Medulla oblongata (tissue), 1 donor: ENCODE data around the gene CELSR1.
A peak's percentile ranks its signal among the peaks of the same experiment; 100 is the strongest.
"Not testable (repeated sequence)": the region's sequence is repeated elsewhere in the genome, so short reads cannot be mapped to it uniquely, and the experiment has no call there.

ENCODE experiments used
- DNase-seq: peaks from one replicate; pipeline ENCODE4 v3.0.0-alpha.2; 2015; ENCODE audit errors: extremely low spot score

CELSR1 gene

GRCh38 chr22:46481386-46481785, 56.0 kb downstream of the CELSR1 start:
- DNase-seq: no peak

- DNase-seq: no peak
These were observed 57.0 kb downstream of the CELSR1 start for GRCh38 chr22:46480396-46480795.

- DNase-seq: no peak
These were observed 58.4 kb downstream of the CELSR1 start for GRCh38 chr22:46479046-46479445.

- DNase-seq: no peak
These were observed 59.3 kb downstream of the CELSR1 start for GRCh38 chr22:46478083-46478551.

- peak; percentile 2 for DNase-seq
These were observed 60.9 kb downstream of the CELSR1 start for GRCh38 chr22:46476547-46476941.

- DNase-seq: no peak
These were observed 63.4 kb downstream of the CELSR1 start for GRCh38 chr22:46473896-46474557.

- no peak for DNase-seq
These were observed 64.2 kb downstream of the CELSR1 start for GRCh38 chr22:46473021-46473779.

GRCh38 chr22:46472722-46473016, 64.8 kb downstream of the CELSR1 start:
- no peak for DNase-seq

- DNase-seq: no peak
These were observed 65.3 kb downstream of the CELSR1 start for GRCh38 chr22:46471901-46472721.

- DNase-seq: not testable (repeated sequence)
These were observed 66.1 kb downstream of the CELSR1 start for GRCh38 chr22:46471330-46471729.

GRCh38 chr22:46469711-46470110, 67.7 kb downstream of the CELSR1 start:
- DNase-seq: no peak

GRCh38 chr22:46467006-46467405, 70.4 kb downstream of the CELSR1 start:
- no peak for DNase-seq

- DNase-seq: no peak
These were observed 71.2 kb downstream of the CELSR1 start for GRCh38 chr22:46466255-46466676.

- DNase-seq: no peak
These were observed 71.6 kb downstream of the CELSR1 start for GRCh38 chr22:46465793-46466192.

GRCh38 chr22:46465345-46465720, 72.1 kb downstream of the CELSR1 start:
- no peak for DNase-seq

GRCh38 chr22:46464701-46465344, 72.6 kb downstream of the CELSR1 start:
- no peak for DNase-seq

- no peak for DNase-seq
These were observed 73.1 kb downstream of the CELSR1 start for GRCh38 chr22:46464296-46464695.

GRCh38 chr22:46463435-46464227, 73.8 kb downstream of the CELSR1 start:
- DNase-seq: no peak

- no peak for DNase-seq
These were observed 74.6 kb downstream of the CELSR1 start for GRCh38 chr22:46462726-46463371.

GRCh38 chr22:46461566-46462180, 75.7 kb downstream of the CELSR1 start:
- no peak for DNase-seq
